Kidney (tissue), 14 donors: ENCODE data around the gene DNLZ. TPM values are rescaled to one million over a fixed set of nuclear protein-coding genes. Genes with fewer than 3 reads are reported as not detected.

Source experiments
- DNase-seq, 5 donors: peaks; one replicate each; pipeline ENCODE4 v3.0.0-alpha.2; 2013 to 2020
- FAIRE-seq: peaks from 2 replicates; lab custom pipeline; 2012; peaks lifted over from hg19 to GRCh38; lab: Jason Lieb, UNC
- H3K27ac ChIP-seq, 2 donors: one replicate each; pipeline ENCODE4 v1.7.0; 2013; ENCODE audit warnings: low read depth in 2 of 2, low read length in 2 of 2, inconsistent platforms in 1 of 2
- H3K27me3 ChIP-seq: one replicate; pipeline ENCODE4 v1.7.1; 2013; ENCODE audit warnings: low read length, inconsistent platforms; ENCODE audit not compliant: control insufficient read depth, insufficient read depth
- H3K36me3 ChIP-seq, 3 donors: one replicate each; pipeline versions ENCODE4 v1.7.0 to v1.7.1; 2013; ENCODE audit warnings: low read length in 3 of 3, control low read depth in 1 of 3, inconsistent platforms in 1 of 3; ENCODE audit not compliant: insufficient read depth in 3 of 3, control insufficient read depth in 2 of 3
- H3K4me1 ChIP-seq, 3 donors: one replicate each; pipeline versions ENCODE4 v1.7.0 to v1.7.1; 2013; ENCODE audit warnings: low read length in 3 of 3, inconsistent platforms in 1 of 3, low read depth in 1 of 3; ENCODE audit not compliant: control insufficient read depth in 2 of 3, insufficient read depth in 2 of 3
- H3K4me3 ChIP-seq, 3 donors: one replicate each; pipeline versions ENCODE4 v1.7.0 to v1.8.1; 2013; ENCODE audit warnings: low read length in 3 of 3, control low read depth in 1 of 3, inconsistent platforms in 1 of 3
- H3K9ac ChIP-seq, 3 donors: one replicate each; pipeline versions ENCODE4 v1.7.0 to v1.7.1; 2013; ENCODE audit warnings: low read length in 3 of 3, control low read depth in 1 of 3, inconsistent platforms in 1 of 3
- H3K9me3 ChIP-seq, 3 donors: one replicate each; pipeline versions ENCODE4 v1.7.0 to v1.7.1; 2013; ENCODE audit warnings: low read length in 3 of 3, control low read depth in 1 of 3, inconsistent platforms in 1 of 3; ENCODE audit not compliant: control insufficient read depth in 2 of 3, insufficient read depth in 1 of 3
- intact Hi-C: fragments of 100-400 bp; cut with DNase I; formaldehyde crosslinking; loops from one replicate; pipeline ENCODE4 v1.11.1; 2022
- polyA plus RNA-seq: library from polyadenylated mRNA; stranded (reverse); fragments of 350-450 nt; fragmentation: Illumina TruSeq; extraction: RNeasy Lipid Tissue Mini Kit (QIAGEN cat#74804); gene quantifications from one replicate; pipeline ENCODE4 v1.2.3, GENCODE V29; 2014; ENCODE audit warnings: low read depth, low replicate concordance; ENCODE audit not compliant: insufficient read depth
- total RNA-seq: library from RNA; stranded (reverse); fragmentation: NEBNext Ultra II Directional; extraction: Animal tissue kit (Norgen Biotek cat#: 25700); gene quantifications from one replicate; pipeline ENCODE4 v1.2.1, GENCODE V29; 2021
- TF ChIP-seq, protein P1 (sequence below): IDR thresholded peaks from 3 replicates; pipeline ENCODE4 v1.5.1; 2012; ENCODE audit warnings: mild to moderate bottlenecking, moderate library complexity, borderline replicate concordance; ENCODE audit not compliant: insufficient read depth; ENCODE audit errors: extremely low read depth
- donor health status: control.
- donor health status: control.
- donor health status: control.
- donor health status: control.
- donor health status: control.
- donor health status: DM: yes; HTN: yes; CAD: no.
- donor health status: Normal renal cell carcinoma (clear cell type).

Gene DNLZ
- total and polyA plus RNA-seq, 2 donors from 2014 or later = 22.1 to 30.4 TPM

DNA sequence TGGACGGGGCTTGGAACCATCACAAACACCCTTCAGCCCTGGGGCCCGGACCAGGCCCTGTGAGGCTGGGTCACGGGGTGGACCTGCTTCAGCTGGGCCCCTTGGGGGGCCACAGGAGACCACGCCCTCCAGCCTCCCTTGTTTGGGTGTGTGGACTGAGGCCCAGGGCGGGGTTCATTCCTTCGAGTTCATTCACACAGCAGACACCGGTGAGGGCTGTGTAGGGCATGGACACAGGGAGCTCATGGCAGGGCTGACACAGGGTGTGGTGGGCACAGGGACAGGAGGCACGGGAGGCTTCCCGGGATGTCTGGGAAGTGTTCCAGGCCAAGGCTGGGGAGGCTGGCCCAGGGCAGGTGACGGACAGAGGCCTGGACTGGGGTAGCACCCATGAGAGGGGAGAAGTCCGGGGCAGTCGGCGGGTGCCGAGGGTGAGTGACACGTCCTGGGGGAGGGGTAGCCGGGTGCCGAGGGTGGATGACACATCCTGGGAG, 8.9 kb downstream of the DNLZ start:
- peaks cover 0 to 8% (median 0%) of the 10 kb centered on the region in 3 donors for H3K4me1 ChIP-seq
- H3K27me3 ChIP-seq = no peaks in the 10 kb centered on the region
- H3K9ac ChIP-seq = no peak overlapping the region
- H3K4me3 ChIP-seq = no peak overlapping the region
- no peak for DNase-seq
- no peaks in the 10 kb centered on the region for H3K36me3 ChIP-seq
- FAIRE-seq = no peak
- peak overlapping the region; percentile 37 to 43 for H3K27ac ChIP-seq
- intact Hi-C loops = no loop called here
- TF ChIP-seq, protein P1, sequence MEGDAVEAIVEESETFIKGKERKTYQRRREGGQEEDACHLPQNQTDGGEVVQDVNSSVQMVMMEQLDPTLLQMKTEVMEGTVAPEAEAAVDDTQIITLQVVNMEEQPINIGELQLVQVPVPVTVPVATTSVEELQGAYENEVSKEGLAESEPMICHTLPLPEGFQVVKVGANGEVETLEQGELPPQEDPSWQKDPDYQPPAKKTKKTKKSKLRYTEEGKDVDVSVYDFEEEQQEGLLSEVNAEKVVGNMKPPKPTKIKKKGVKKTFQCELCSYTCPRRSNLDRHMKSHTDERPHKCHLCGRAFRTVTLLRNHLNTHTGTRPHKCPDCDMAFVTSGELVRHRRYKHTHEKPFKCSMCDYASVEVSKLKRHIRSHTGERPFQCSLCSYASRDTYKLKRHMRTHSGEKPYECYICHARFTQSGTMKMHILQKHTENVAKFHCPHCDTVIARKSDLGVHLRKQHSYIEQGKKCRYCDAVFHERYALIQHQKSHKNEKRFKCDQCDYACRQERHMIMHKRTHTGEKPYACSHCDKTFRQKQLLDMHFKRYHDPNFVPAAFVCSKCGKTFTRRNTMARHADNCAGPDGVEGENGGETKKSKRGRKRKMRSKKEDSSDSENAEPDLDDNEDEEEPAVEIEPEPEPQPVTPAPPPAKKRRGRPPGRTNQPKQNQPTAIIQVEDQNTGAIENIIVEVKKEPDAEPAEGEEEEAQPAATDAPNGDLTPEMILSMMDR = no peak
- no peaks in the 10 kb centered on the region for H3K9me3 ChIP-seq

DNA sequence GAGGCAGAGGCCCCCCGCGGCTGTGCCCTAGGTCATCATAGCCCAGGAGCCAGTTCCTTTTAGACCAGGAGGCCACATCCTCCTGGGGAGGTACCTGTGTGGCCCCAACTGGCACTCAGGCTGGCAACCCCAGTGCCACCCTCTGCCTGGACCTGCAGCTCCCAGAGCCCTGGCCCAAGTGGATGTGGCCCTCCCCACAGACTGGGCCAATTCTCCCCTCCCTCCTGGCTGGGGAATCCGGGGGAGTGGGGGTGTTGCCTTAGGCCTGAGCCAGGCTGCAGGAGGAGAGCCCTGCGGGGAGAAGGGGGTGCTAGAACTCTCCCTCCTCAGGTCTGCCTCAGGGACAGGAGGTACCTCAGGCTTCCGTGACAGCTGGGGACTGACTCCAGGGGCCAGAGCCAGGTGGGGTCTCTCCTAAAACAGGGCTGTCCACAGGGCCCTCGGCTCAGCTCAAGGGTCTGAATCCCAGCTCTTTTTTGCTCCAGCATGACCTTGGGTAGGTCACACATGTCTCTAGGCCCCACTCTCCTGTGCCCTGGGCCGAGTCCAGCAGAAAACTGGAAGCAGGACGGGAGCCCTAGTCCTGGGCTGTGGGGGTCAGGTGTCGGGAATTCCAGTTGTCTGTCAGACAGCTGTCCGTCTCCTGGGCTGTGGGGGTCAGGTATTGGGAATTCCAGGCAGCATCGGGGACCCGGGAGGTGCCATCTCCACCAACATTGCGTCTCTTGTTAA, 9.6 kb downstream of the DNLZ start:
- Histone ChIP-seq H3K27ac (peak overlapping the region; percentile 37 to 43), H3K27me3 (no peaks in the 10 kb centered on the region), H3K9me3 (no peaks in the 10 kb centered on the region), H3K9ac (no peak overlapping the region), H3K36me3 (no peaks in the 10 kb centered on the region), H3K4me1 (peaks cover 0 to 8% (median 0%) of the 10 kb centered on the region in 3 donors), H3K4me3 (no peak overlapping the region)
- intact Hi-C loops = no loop called here
- TF ChIP-seq, protein P1 = no peak
- FAIRE-seq (no peak), DNase-seq (no peak)

GRCh38 chr9:136353088-136353487, 10.5 kb downstream of the DNLZ start:
- H3K27me3 ChIP-seq = no peaks in the 10 kb centered on the region
- FAIRE-seq (no peak), DNase-seq (no peak)
- H3K4me1 ChIP-seq = peaks cover 0 to 8% (median 0%) of the 10 kb centered on the region in 3 donors
- H3K4me3 ChIP-seq = no peak overlapping the region
- H3K27ac ChIP-seq = no peak overlapping the region
- intact Hi-C loops = no loop called here
- H3K9me3 ChIP-seq = no peaks in the 10 kb centered on the region
- TF ChIP-seq, protein P1 = no peak
- H3K36me3 ChIP-seq = no peaks in the 10 kb centered on the region
- H3K9ac ChIP-seq = no peak overlapping the region
